Effector CD4-positive, alpha-beta T cell (primary cell): Measurements from ENCODE around the gene SLC35B1.
"Not testable (repeated sequence)": the region's sequence is repeated elsewhere in the genome, so short reads cannot be mapped to it uniquely, and the experiment has no call there.

Experiments
- DNase-seq: peaks from one replicate; pipeline ENCODE4 v3.0.0-alpha.2; 2020

SLC35B1 gene

DNA sequence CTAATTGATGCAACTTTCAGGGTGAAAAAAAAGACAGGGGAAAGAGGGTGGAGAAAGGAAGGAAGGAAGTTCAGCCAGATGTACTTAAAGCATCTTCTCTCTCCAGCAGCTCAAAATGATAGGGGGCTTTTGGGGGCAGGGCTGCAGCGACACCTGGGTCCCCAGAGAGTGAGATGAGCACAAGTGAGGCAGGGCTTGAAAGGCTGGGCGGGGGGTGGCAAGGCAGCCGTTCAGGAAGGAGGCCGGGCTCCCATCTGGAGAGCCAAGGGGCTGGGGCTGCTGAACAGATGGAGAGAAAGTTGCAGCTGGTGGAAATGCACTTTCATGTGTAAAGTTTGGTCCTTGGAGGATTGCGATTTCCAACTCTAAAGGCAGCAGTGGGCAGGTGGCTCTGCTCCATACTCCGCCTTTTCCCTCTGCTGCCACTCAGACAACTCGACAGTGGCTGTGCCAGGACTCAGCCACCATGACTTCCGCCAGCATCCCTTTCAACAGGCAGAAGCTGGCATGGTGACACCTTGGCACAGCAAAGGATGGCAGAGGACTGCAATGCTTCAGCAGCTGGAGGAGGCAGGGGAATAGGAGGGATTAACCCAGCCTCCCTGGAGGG is 7.7 kb downstream of the SLC35B1 start:
- DNase-seq: no peak

GRCh38 chr17:49698005-49698404 is 9.8 kb downstream of the SLC35B1 start:
- DNase-seq: no peak

DNA sequence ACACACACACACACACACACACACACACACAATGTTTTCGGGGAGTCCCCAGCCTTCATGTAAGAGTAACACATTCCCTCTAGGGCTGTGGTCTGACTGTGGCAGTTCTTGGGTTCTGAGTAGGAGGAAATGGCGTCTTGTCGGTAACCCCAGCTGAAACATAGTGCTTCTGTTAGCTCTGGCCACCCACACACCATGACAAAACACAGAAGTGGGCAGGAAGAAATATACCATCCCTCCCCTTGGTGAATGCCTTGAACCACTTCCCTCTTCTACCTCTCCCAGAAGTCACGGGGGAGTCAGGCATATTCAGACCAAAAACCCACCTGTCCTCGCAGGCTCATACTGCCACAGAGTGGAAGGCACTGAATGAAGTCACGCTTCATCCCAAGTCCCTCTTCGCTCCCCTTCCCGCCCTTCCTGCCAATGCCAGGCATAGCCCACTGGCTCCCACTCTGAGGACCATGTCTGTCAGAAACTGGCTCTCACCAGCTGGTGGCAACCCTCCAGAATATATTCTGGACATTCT is 11.5 kb downstream of the SLC35B1 start:
- DNase-seq: peak; percentile 27

- DNase-seq: no peak
These were observed 12.0 kb downstream of the SLC35B1 start for GRCh38 chr17:49695698-49696232.

DNA sequence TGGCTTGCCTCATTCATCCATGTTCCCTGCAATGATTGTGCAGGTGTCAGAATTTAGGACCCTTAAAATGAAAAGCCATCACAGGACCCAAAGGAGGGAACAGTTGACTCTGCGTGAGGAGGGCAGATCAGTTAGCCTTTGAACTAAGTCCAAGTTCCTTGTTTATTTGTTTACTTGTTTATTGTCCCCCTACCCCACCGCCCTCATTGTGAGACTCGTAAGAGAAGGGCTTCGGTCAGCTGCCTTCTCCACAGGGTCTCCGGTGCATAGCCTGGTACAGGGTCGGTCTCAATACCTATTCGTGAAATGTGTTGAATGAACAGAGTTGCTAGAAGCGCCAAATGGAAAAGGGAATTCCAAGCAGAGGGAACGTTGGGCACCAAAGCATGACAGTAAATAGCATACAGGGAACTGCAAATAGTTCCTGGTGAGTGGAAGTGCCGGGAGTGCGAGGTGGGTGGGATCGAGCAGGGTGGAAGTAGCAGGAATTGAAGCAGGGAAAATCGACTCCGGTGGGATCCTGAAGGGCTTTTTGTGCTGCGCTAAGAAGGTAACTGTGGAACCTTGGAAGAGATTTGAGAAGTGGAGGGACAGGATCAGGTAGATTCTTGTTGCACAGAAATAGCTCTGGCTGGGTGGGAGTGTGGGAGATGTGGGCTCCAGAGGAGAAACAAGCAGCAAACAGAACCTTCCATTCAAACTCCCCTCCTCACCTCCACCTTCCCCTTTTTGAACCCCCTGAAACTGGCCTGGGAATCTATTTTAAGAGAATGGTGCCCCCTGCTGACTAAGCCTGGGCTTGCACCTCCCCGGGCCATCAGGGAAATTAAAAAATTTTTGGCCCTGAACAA is 12.7 kb downstream of the SLC35B1 start:
- peak; percentile 67 for DNase-seq

DNA sequence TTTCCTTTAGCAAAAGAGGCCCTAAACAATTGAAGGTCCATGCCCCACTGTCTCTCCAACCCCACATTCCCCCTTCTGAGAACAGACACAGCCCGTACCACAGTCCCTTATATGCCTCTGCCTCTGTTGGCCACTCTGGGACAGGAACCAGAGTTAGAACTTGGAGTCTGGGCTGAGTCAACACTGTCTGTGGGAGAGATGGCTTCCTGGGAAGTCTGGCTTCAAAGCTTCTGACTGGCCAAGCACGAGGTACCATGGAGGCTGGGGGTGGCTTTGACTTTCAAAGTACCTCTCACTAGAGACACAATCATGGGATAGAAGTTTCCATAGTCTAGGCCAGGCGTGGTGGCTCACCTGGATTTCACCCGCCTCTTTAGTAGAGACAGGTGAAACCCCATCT is 15.0 kb downstream of the SLC35B1 start:
- DNase-seq: no peak

GRCh38 chr17:49691677-49692191 is 16.0 kb downstream of the SLC35B1 start:
- DNase-seq: no peak

GRCh38 chr17:49691086-49691676 is 16.6 kb downstream of the SLC35B1 start:
- DNase-seq: no peak

- DNase-seq: no peak
These were observed 17.5 kb downstream of the SLC35B1 start for GRCh38 chr17:49690256-49690655.

GRCh38 chr17:49688848-49689247 is 18.9 kb downstream of the SLC35B1 start:
- DNase-seq: no peak

- DNase-seq: no peak
These were observed 19.8 kb downstream of the SLC35B1 start for GRCh38 chr17:49687878-49688491.

DNA sequence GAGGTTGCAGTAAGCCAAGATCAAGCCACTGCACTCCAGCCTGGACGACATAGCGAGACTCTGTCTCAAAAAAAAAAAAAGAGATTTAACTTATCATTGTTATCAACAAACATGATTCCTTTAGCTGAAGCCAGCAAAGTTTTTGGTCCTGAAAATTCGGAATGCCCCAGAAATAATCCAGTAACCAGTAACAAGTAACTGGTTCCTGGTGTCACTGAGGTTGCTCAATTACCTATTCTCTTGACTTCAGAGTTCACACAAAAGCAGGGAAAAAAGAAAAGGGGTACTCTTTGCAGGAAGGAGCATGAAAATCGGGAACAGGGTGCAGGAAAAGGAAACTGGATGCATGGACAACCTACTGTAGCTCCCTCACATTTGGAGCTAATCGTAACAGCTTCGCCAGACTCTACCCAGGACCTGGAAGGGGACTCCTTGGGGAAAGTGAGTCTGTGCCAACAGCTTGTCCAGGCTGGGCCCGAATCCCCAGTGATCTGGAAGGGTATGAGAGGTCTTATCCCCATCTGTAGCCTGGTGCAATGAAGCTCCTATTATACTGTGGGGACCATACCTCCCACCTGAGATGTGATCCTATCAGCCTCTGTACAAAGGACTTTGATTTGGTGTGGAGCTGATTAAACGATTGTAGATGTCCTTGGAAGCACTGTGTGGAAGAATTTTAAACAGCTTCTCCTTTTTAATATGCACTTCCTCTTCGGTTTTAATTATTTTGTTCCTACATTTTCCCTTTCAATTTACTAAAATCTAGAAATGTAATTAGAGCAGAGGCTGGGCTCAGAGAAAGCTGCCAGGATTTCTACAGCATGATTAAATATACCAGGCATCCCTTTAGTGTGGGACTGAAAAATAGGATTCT is 26.4 kb downstream of the SLC35B1 start:
- no peak for DNase-seq

DNA sequence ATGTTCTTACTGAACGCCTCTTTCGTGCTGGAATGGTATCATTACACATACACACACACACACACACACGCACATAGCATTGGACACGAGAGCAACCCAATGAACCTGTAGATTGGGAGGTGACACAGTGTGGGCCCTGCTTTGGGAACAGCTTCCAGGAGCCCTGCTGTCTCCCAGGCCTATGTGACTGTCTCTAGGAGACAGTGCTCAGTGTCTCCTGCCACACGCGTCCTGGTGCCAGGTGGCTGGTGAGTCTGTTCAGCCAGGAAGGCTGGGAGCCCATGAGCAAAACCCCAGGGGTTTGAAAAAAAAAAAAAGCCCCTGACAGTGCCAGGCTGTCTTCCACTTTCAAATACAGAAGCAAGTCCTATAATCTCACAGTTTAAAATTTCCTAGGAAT is 27.4 kb downstream of the SLC35B1 start:
- DNase-seq: no peak

DNA sequence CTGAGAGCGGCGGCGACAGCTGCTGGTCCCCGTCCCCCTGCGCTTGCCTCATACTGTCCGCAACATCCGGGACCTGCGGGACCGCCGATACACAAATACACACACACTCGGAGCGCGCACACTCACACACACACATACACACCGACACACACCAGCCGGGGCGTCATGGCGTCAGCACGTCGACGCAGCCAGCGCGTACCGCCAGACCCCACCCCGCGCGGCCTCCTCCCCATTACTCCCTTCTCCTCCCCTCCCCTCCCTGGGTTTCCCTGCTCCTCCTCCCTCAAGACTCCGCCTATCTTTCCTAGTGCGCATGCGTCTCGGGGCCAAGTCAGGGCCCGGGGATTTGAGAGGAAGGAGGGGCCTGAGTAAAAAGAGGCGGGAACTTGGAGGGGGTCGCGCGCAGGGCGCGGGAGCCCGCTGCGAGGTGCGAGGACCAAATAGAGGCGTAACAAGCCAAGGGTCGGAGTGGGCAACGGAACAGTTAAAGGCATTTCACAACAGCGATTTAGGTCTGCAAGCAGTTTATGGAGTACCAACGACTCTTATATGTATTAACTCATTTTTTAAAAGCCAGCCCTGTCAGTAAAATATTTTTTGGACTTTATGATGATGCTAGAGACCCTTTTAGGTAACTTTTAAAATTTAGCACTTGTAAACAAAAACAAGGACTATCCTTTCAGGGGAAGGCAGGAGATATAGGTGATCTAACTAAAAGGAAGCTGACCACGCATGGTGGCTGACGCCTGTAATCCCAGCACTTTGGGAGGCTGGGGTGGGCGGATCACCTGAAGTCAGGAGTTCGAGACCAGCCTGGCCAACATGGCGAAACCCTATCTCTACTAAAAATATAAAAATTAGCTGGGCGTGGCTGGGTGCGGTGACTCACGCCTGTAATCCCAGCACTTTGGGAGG is 29.6 kb downstream of the SLC35B1 start, which contains the start of gene SPOP:
TSS of gene SPOP (minus strand) at position 165 of the 915 bp plus-strand sequence. CDS start 55,287 bp downstream, outside the sequence.
- peak; percentile 97 for DNase-seq

DNA sequence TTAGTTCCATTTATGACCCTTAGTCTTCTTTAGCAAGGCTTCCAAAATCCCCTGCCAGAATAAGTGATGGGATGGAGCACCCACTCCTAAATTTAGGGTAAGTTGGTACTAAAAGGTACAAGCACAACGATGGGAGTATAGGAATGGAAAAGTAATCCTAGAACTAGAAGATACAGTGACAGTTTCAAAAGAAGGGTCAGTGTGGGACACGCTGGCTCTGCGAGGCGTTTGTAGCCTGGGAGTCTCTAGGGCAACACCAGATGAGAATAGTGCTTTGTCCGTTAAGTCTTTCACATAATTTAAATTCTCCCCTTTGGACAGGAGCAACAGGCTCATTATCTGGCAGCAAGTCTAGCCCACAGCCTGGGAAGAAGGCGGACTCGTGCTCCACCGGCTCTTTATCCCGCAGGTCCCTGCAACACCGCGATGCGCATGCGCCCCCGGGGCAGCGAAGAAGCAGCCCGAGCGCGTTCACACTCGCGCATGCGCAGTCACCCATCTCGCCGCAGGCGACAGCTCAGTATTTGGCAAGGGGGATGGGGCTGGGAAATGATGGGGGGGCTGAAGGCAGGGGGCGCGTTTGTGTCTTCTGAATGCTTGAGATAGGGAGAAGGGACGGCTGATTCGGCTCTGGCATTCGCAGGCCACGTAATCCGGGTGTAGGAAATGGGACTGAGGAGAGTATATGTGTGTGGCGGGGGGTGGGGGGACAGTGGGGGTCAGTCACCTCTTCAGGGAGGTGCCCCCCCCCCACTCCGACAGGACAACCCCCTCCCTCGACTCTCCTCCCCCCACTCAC is 30.4 kb downstream of the SLC35B1 start:
- DNase-seq: peak; percentile 96

DNA sequence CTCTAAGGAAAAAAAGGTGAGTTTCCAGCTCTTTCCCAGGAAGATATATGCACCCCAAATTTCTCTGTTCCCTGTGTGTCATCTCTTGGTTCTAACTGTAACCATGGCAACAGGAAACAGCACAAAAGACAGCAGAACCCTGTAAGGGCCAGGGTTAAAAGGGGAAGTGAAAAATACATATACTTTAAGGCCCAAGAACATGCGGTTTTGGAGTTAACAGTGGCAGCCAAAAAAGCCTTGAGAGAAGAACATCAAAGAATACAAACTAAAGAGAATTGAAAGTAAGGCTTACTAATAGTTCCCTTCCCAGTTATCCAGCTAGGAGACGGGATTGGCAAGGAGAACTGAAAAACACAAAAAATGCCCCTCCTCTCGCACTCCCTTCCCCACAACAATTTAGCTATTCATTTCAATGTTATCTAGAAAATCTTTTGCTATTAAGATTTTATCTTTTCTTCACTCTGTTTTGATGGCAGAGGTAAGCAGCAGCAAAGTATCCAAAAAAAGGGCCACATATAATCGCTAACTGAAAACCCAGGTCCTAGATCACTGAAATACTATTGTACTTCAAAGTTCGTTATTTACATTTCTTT is 31.4 kb downstream of the SLC35B1 start:
- peak; percentile 33 for DNase-seq

GRCh38 chr17:49674507-49674906 is 33.3 kb downstream of the SLC35B1 start:
- DNase-seq: no peak

DNA sequence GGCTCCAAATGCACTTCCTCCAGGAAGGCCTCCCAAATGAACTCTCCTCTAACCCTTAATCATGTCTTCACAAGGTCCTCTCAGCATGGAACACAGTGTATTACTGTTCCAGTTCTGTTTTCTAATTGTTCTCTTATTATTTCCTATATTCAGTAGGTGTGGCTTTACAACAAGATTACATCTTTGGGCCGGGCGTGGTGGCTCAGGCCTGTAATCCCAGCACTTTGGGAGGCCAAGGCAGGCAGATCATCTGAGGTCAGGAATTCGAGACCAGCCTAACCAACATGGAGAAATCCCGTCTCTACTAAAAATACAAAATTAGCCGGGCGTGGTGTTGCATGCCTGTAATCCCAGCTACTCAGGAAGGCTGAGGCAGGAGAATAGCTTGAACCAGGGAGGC is 34.1 kb downstream of the SLC35B1 start:
- not testable (repeated sequence) for DNase-seq

GRCh38 chr17:49670641-49671040 is 37.1 kb downstream of the SLC35B1 start:
- DNase-seq: no peak
